SU-DHL-6 (cell line): Measurements from ENCODE around the gene TBX19.

ENCODE experiments used
- H2AFZ ChIP-seq: fragments of 200-600 bp; sonication (generic); 2 replicates; pipeline ENCODE4 v1.6.1; 2014; ENCODE audit warnings: low read depth, mild to moderate bottlenecking, moderate library complexity, mixed read lengths, antibody characterized with exemption, low read length; ENCODE audit not compliant: severe bottlenecking
- H3F3A ChIP-seq: fragments of 200-600 bp; shearing (Covaris generic); 2 replicates; pipeline ENCODE4 v1.6.0; 2016; ENCODE audit warnings: antibody characterized with exemption, mild to moderate bottlenecking; ENCODE audit not compliant: insufficient read depth
- H3K27ac ChIP-seq: fragments of 200-600 bp; sonication (generic); 2 replicates; pipeline ENCODE4 v1.5.1; 2016; ENCODE audit warnings: low read depth, mild to moderate bottlenecking, low read length, moderate library complexity, mixed read lengths
- H3K27me3 ChIP-seq: fragments of 200-600 bp; sonication (generic), shearing (Covaris generic); 2 replicates; pipeline ENCODE4 v1.6.0; 2014; ENCODE audit warnings: mild to moderate bottlenecking, low read length
- H3K36me3 ChIP-seq: fragments of 200-600 bp; sonication (generic); 2 replicates; pipeline ENCODE4 v1.6.1; 2014; ENCODE audit warnings: mild to moderate bottlenecking, low read length, mixed read lengths
- H3K4me2 ChIP-seq: fragments of 300-600, 200-600 bp; shearing (Covaris generic), sonication (generic); 2 replicates; pipeline ENCODE4 v1.6.0; 2014; ENCODE audit warnings: low read length, low read depth, mild to moderate bottlenecking; ENCODE audit not compliant: poor library complexity, severe bottlenecking
- H3K4me3 ChIP-seq: fragments of 200-600 bp; sonication (generic); 2 replicates; pipeline ENCODE4 v1.5.1; 2014; ENCODE audit warnings: antibody characterized with exemption, low read length, mild to moderate bottlenecking, mixed read lengths; ENCODE audit not compliant: insufficient read depth, poor library complexity, severe bottlenecking
- H3K79me2 ChIP-seq: fragments of 200-600 bp; sonication (generic); 2 replicates; pipeline ENCODE4 v1.6.1; 2014; ENCODE audit warnings: mild to moderate bottlenecking, low read length, moderate library complexity; ENCODE audit not compliant: insufficient read depth
- H3K9ac ChIP-seq: fragments of 200-600 bp; sonication (generic); 2 replicates; pipeline ENCODE4 v1.7.0; 2014; ENCODE audit warnings: mild to moderate bottlenecking, low read length
- H3K9me2 ChIP-seq: fragments of 200-600 bp; sonication (generic); replicated peaks from 2 replicates; pipeline ENCODE4 v1.6.1; 2014; ENCODE audit warnings: low read length; ENCODE audit not compliant: insufficient read depth
- H3K9me3 ChIP-seq: fragments of 200-600 bp; sonication (generic); 2 replicates; pipeline ENCODE4 v1.6.1; 2014; ENCODE audit warnings: low read length, mixed read lengths; ENCODE audit not compliant: insufficient read depth
- H4K20me1 ChIP-seq: fragments of 200-600 bp; sonication (generic); 2 replicates; pipeline ENCODE4 v1.6.1; 2014; ENCODE audit warnings: low read depth, mild to moderate bottlenecking, antibody characterized with exemption, low read length, moderate library complexity, mixed read lengths
- CTCF ChIP-seq: fragments of 200-600 bp; sonication (generic); IDR thresholded peaks from one replicate; pipeline ENCODE4 v1.5.1; 2017; ENCODE audit warnings: antibody characterized with exemption, mild to moderate bottlenecking, low read length, moderate library complexity; ENCODE audit not compliant: insufficient read depth, poor library complexity, severe bottlenecking
- EZH2phosphoT487 ChIP-seq: fragments of 200-600 bp; sonication (generic), shearing (Covaris generic); conservative IDR thresholded peaks from 2 replicates; pipeline ENCODE4 v1.6.1; 2018; ENCODE audit warnings: mild to moderate bottlenecking, antibody characterized with exemption, low read length, moderate library complexity, mixed read lengths

TBX19 gene

GRCh38 chr1:168333562-168334276 lies 53.0 kb downstream of the TBX19 start:
- no peaks in the 10 kb centered on the region for H3K79me2 ChIP-seq
- no peaks in the 10 kb centered on the region for H3K9me3 ChIP-seq
- no peak overlapping the region for H3K4me2 ChIP-seq
- H3K9me2 ChIP-seq, result no peaks in the 10 kb centered on the region
- no peak overlapping the region for H2AFZ ChIP-seq
- H3K36me3 ChIP-seq, result no peaks in the 10 kb centered on the region
- TF ChIP-seq EZH2phosphoT487 (no peak), CTCF (no peak)
- no peaks in the 10 kb centered on the region for H3F3A ChIP-seq
- H3K27me3 ChIP-seq, result no peaks in the 10 kb centered on the region
- H3K27ac ChIP-seq, result no peak overlapping the region
- H3K4me3 ChIP-seq, result no peak overlapping the region
- no peak overlapping the region for H3K9ac ChIP-seq
- no peaks in the 10 kb centered on the region for H4K20me1 ChIP-seq

- H3F3A ChIP-seq, result no peaks in the 10 kb centered on the region
- H3K79me2 ChIP-seq, result no peaks in the 10 kb centered on the region
- no peaks in the 10 kb centered on the region for H3K27me3 ChIP-seq
- no peak overlapping the region for H3K9ac ChIP-seq
- H2AFZ ChIP-seq, result no peak overlapping the region
- H3K9me2 ChIP-seq, result no peaks in the 10 kb centered on the region
- no peaks in the 10 kb centered on the region for H3K9me3 ChIP-seq
- no peak for TF ChIP-seq EZH2phosphoT487
- TF ChIP-seq CTCF, result no peak
- no peak overlapping the region for H3K27ac ChIP-seq
- no peak overlapping the region for H3K4me3 ChIP-seq
- no peaks in the 10 kb centered on the region for H3K36me3 ChIP-seq
- H4K20me1 ChIP-seq, result no peaks in the 10 kb centered on the region
- no peak overlapping the region for H3K4me2 ChIP-seq
Observed at GRCh38 chr1:168335500-168335899, 54.8 kb downstream of the TBX19 start.

GRCh38 chr1:168338589-168339503 lies 58.2 kb downstream of the TBX19 start:
- H3K4me3 ChIP-seq, result no peak overlapping the region
- no peak overlapping the region for H3K4me2 ChIP-seq
- H3K27me3 ChIP-seq, result no peaks in the 10 kb centered on the region
- no peak for TF ChIP-seq CTCF
- TF ChIP-seq EZH2phosphoT487, result no peak
- no peak overlapping the region for H3K27ac ChIP-seq
- H2AFZ ChIP-seq, result no peak overlapping the region
- H3K36me3 ChIP-seq, result no peaks in the 10 kb centered on the region
- no peaks in the 10 kb centered on the region for H3K9me3 ChIP-seq
- no peaks in the 10 kb centered on the region for H3F3A ChIP-seq
- H3K9me2 ChIP-seq, result no peaks in the 10 kb centered on the region
- H3K79me2 ChIP-seq, result no peaks in the 10 kb centered on the region
- no peaks in the 10 kb centered on the region for H4K20me1 ChIP-seq
- no peak overlapping the region for H3K9ac ChIP-seq
